HCT116 (cell line): ENCODE measurements around the gene PPP1R27. TPM values are rescaled to one million over a fixed set of nuclear protein-coding genes. Genes with fewer than 3 reads are reported as not detected.

ENCODE experiments used
- ATAC-seq: fragments of 200-7000 bp; cut with Tn5 transposase; 2 replicates; pipeline ENCODE4 v1.9.1; 2020; ENCODE audit warnings: mild to moderate bottlenecking, moderate library complexity
- BruUV-seq: library from RNA; stranded (reverse); fragments of 400-500 nt; replicated peaks from 2 replicates; lab custom pipeline; 2021; lab: Mats Ljungman, UMichigan
- CTCF ChIA-PET: fragments of 300-600 bp; sonication (Branson Sonifier 250); formaldehyde crosslinking; loops from one replicate; lab custom pipeline; 2021; ENCODE audit warnings: antibody characterized with exemption; lab: Charles Lee
- POLR2A ChIA-PET: fragments of 300-600, 350-600 bp; sonication (Branson Sonifier 250); formaldehyde crosslinking; loops from one replicate; lab custom pipeline; 2021; ENCODE audit warnings: antibody characterized with exemption; lab: Charles Lee
- RAD21 ChIA-PET, 2 experiments: fragments of 300-600 bp; sonication (Branson Sonifier 250); formaldehyde crosslinking; loops; one replicate each; lab custom pipeline; 2023; ENCODE audit warnings: low total read pairs in 2 of 2; ENCODE audit not compliant: uncharacterized antibody in 2 of 2, unreplicated experiment in 2 of 2, low non-redundant PET in 1 of 2; lab: Charles Lee
- DNase-seq: peaks from one replicate; pipeline ENCODE4 v3.0.0-alpha.2; 2010; ENCODE audit warnings: low read depth, low spot score
- H2AFZ ChIP-seq: fragments of 200-600 bp; shearing (Covaris generic), sonication (generic); 2 replicates; pipeline ENCODE4 v1.6.1; 2017; ENCODE audit warnings: low read depth, mixed run types, mixed read lengths, antibody characterized with exemption, low read length; ENCODE audit not compliant: poor library complexity, severe bottlenecking
- H3K27ac ChIP-seq: 2 replicates; pipeline ENCODE4 v1.5.1; 2012; ENCODE audit warnings: low read depth, low read length
- H3K27me3 ChIP-seq: fragments of 200-600 bp; sonication (generic); 2 replicates; pipeline ENCODE4 v1.6.1; 2016; ENCODE audit warnings: mixed run types, low read length, mixed read lengths; ENCODE audit not compliant: insufficient read depth
- H3K36me3 ChIP-seq, 2 experiments: fragments of 200-500 bp in 1 of 2; fragments of 200-600 bp in 1 of 2; sonication (Bioruptor generic) in 1 of 2; sonication (generic) in 1 of 2; 2 replicates each; pipeline versions ENCODE4 v1.5.1 to v1.6.1; 2014 to 2016; ENCODE audit warnings: low read length in 2 of 2, inconsistent platforms in 1 of 2, mixed read lengths in 1 of 2, mixed run types in 1 of 2; ENCODE audit not compliant: insufficient read depth in 2 of 2, control insufficient read depth in 1 of 2
- H3K4me1 ChIP-seq, 2 experiments: fragments of 200-600 bp in 1 of 2; sonication (generic) in 1 of 2; 2 replicates each; pipeline versions ENCODE4 v1.5.1 to v1.6.1; 2012 to 2017; ENCODE audit warnings: low read length in 2 of 2, inconsistent platforms in 1 of 2, mild to moderate bottlenecking in 1 of 2, mixed read lengths in 1 of 2, mixed run types in 1 of 2, moderate library complexity in 1 of 2; ENCODE audit not compliant: insufficient read depth in 2 of 2, control insufficient read depth in 1 of 2
- H3K4me2 ChIP-seq: fragments of 200-600 bp; sonication (generic); 2 replicates; pipeline ENCODE4 v1.6.1; 2017; ENCODE audit warnings: mixed run types, low read length, mixed read lengths
- H3K4me3 ChIP-seq, 2 experiments: fragments of 200-600 bp in 1 of 2; sonication (generic) in 1 of 2; replicated peaks in 1 of 2; 2 replicates each; pipeline ENCODE4 v1.5.1; 2011 to 2016; ENCODE audit warnings: low read length in 2 of 2, control low read depth in 1 of 2, low read depth in 1 of 2, mild to moderate bottlenecking in 1 of 2, mixed read lengths in 1 of 2, mixed run types in 1 of 2
- H3K79me2 ChIP-seq: fragments of 200-600 bp; sonication (generic); 2 replicates; pipeline ENCODE4 v1.6.1; 2017; ENCODE audit warnings: mild to moderate bottlenecking, mixed run types, low read length, moderate library complexity, mixed read lengths; ENCODE audit not compliant: insufficient read depth
- H3K9ac ChIP-seq: fragments of 200-600 bp; sonication (generic); 2 replicates; pipeline ENCODE4 v1.6.1; 2016; ENCODE audit warnings: low read length, mixed read lengths
- H3K9me2 ChIP-seq: fragments of 200-600 bp; sonication (generic), shearing (Covaris generic); 2 replicates; pipeline ENCODE4 v1.6.1; 2017; ENCODE audit warnings: mixed run types, mild to moderate bottlenecking, moderate library complexity; ENCODE audit not compliant: insufficient read depth
- H3K9me3 ChIP-seq, 2 experiments: fragments of 200-500 bp in 1 of 2; fragments of 200-600 bp in 1 of 2; sonication (Bioruptor generic) in 1 of 2; sonication (generic) in 1 of 2; 2 replicates each; pipeline ENCODE4 v1.6.1; 2014 to 2017; ENCODE audit warnings: low read length in 2 of 2, mixed read lengths in 2 of 2, inconsistent platforms in 1 of 2, low read depth in 1 of 2, mild to moderate bottlenecking in 1 of 2, mixed run types in 1 of 2, moderate library complexity in 1 of 2; ENCODE audit not compliant: control insufficient read depth in 1 of 2, insufficient read depth in 1 of 2
- H4K20me1 ChIP-seq: fragments of 200-600 bp; sonication (generic), shearing (Covaris generic); 2 replicates; pipeline ENCODE4 v1.6.1; 2017; ENCODE audit warnings: mixed run types, mild to moderate bottlenecking, moderate library complexity; ENCODE audit not compliant: insufficient read depth
- CEBPB ChIP-seq: IDR thresholded peaks from 2 replicates; pipeline ENCODE4 v1.6.1; 2012; ENCODE audit warnings: low read depth
- EGR1 ChIP-seq: IDR thresholded peaks from 2 replicates; pipeline ENCODE4 v1.6.1; 2012; ENCODE audit warnings: low read depth
- ELF1 ChIP-seq: IDR thresholded peaks from 2 replicates; pipeline ENCODE4 v1.6.1; 2012; ENCODE audit warnings: low read depth, borderline replicate concordance
- EZH2 ChIP-seq: fragments of 200-600 bp; sonication (generic); IDR thresholded peaks from 2 replicates; pipeline ENCODE4 v1.6.1; 2017; ENCODE audit warnings: antibody characterized with exemption, mixed run types
- EZH2phosphoT487 ChIP-seq: fragments of 200-600 bp; IDR thresholded peaks from 2 replicates; pipeline ENCODE4 v1.6.1; 2018; ENCODE audit warnings: antibody characterized with exemption, borderline replicate concordance
- FOSL1 ChIP-seq: IDR thresholded peaks from 2 replicates; pipeline ENCODE4 v1.6.1; 2012; ENCODE audit warnings: low read depth
- JUND ChIP-seq: IDR thresholded peaks from 2 replicates; pipeline ENCODE4 v1.6.1; 2012
- POLR2A ChIP-seq: IDR thresholded peaks from 2 replicates; pipeline ENCODE4 v1.7.0; 2011; ENCODE audit warnings: borderline replicate concordance; ENCODE audit not compliant: insufficient read depth, insufficient read length; ENCODE audit errors: extremely low read depth
- POLR2AphosphoS5 ChIP-seq: IDR thresholded peaks from 2 replicates; pipeline ENCODE4 v1.6.1; 2011; ENCODE audit warnings: mild to moderate bottlenecking, low read depth, low read length, moderate library complexity
- RAD21 ChIP-seq: IDR thresholded peaks from 2 replicates; pipeline ENCODE4 v1.6.1; 2012; ENCODE audit warnings: low read depth, mild to moderate bottlenecking
- SIN3A ChIP-seq: IDR thresholded peaks from 2 replicates; pipeline ENCODE4 v1.6.1; 2012; ENCODE audit warnings: low read depth
- SP1 ChIP-seq: IDR thresholded peaks from 2 replicates; pipeline ENCODE4 v1.6.1; 2012; ENCODE audit warnings: low read depth
- SRF ChIP-seq: IDR thresholded peaks from 2 replicates; pipeline ENCODE4 v1.6.1; 2012; ENCODE audit warnings: low read depth
- YY1 ChIP-seq: IDR thresholded peaks from 2 replicates; pipeline ENCODE4 v1.6.1; 2011; ENCODE audit warnings: low read length, low read depth, moderate library complexity, mild to moderate bottlenecking; ENCODE audit not compliant: insufficient replicate concordance; ENCODE audit errors: extremely low read depth
- intact Hi-C: fragments of 100-400 bp; cut with micrococcal nuclease; formaldehyde crosslinking; loops from 2 replicates; pipeline ENCODE4 v1.10.0; 2022
- total RNA-seq: library from RNA; stranded (reverse); gene quantifications from one replicate; pipeline ENCODE4 v1.2.1, GENCODE V29; 2021; ENCODE audit not compliant: unreplicated experiment
- TF ChIP-seq, protein P1 (sequence below): IDR thresholded peaks from 2 replicates; pipeline ENCODE4 v1.6.1; 2012; ENCODE audit warnings: low read depth
- TF ChIP-seq, protein P2 (sequence below): IDR thresholded peaks from 2 replicates; pipeline ENCODE4 v1.6.1; 2012
- TF ChIP-seq, protein P3 (sequence below), 3 experiments: fragments of 200-600 bp in 1 of 3; sonication (generic) in 1 of 3; IDR thresholded peaks in 2 of 3; conservative IDR thresholded peaks in 1 of 3; 2 replicates each; pipeline ENCODE4 v1.5.1; 2012 to 2017; ENCODE audit warnings: low read depth in 2 of 3, low read length in 2 of 3, antibody characterized with exemption in 1 of 3, borderline replicate concordance in 1 of 3, control low read depth in 1 of 3, mild to moderate bottlenecking in 1 of 3, mixed read lengths in 1 of 3, mixed run types in 1 of 3, moderate library complexity in 1 of 3; ENCODE audit not compliant: insufficient read depth in 1 of 3

PPP1R27 gene
- total RNA-seq, 1 experiment from 2014 or later = not detected

DNA sequence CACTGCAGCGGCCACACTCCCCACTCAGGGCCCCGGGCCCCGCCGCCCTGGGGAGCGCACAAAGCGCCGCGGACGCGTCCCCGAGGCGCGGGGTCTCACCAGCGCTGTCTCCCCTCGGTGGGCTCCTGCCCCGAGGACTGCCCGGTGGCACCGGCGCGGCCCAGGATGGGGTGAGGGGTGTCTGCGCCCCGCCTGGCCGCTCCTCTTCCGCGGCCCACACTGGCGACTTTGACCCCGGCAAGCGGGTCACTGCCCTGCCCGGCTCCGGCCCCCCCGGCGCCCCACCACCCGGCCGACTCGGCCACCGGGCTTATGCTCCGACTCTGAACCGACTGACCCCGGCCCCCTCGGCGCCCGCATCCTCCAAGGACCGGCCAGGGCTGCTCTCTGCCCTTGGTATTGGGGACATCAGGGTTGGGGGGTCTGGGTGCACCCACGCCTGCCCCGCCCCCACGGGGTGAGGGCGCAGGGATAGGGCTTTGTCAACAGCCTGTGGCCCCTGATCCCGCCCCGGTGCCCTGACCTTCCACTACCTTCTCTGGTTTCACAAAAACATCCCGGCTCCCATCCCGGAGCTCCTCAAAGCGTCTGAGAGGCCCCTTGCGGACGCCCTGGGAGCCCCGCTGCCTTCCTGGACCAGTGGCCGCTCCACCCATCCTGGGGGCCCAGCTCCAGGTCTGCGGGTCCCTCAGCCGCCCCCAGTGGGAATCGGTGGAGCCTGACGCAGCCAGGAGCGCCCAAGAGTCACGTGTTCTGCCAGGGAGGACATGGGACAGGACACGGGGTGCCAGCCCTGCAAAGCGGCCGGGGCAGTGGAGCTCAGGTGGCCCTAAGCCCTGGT, 30.1 kb downstream of the PPP1R27 start (continued):
- no peak for TF ChIP-seq POLR2AphosphoS5
- TF ChIP-seq, protein P1, sequence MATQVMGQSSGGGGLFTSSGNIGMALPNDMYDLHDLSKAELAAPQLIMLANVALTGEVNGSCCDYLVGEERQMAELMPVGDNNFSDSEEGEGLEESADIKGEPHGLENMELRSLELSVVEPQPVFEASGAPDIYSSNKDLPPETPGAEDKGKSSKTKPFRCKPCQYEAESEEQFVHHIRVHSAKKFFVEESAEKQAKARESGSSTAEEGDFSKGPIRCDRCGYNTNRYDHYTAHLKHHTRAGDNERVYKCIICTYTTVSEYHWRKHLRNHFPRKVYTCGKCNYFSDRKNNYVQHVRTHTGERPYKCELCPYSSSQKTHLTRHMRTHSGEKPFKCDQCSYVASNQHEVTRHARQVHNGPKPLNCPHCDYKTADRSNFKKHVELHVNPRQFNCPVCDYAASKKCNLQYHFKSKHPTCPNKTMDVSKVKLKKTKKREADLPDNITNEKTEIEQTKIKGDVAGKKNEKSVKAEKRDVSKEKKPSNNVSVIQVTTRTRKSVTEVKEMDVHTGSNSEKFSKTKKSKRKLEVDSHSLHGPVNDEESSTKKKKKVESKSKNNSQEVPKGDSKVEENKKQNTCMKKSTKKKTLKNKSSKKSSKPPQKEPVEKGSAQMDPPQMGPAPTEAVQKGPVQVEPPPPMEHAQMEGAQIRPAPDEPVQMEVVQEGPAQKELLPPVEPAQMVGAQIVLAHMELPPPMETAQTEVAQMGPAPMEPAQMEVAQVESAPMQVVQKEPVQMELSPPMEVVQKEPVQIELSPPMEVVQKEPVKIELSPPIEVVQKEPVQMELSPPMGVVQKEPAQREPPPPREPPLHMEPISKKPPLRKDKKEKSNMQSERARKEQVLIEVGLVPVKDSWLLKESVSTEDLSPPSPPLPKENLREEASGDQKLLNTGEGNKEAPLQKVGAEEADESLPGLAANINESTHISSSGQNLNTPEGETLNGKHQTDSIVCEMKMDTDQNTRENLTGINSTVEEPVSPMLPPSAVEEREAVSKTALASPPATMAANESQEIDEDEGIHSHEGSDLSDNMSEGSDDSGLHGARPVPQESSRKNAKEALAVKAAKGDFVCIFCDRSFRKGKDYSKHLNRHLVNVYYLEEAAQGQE = no peak
- TF ChIP-seq, protein P2, sequence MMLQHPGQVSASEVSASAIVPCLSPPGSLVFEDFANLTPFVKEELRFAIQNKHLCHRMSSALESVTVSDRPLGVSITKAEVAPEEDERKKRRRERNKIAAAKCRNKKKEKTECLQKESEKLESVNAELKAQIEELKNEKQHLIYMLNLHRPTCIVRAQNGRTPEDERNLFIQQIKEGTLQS = no peak
- TF ChIP-seq SRF = no peak
- TF ChIP-seq POLR2A = no peak
- TF ChIP-seq, all 23 proteins: peak for 0

DNA sequence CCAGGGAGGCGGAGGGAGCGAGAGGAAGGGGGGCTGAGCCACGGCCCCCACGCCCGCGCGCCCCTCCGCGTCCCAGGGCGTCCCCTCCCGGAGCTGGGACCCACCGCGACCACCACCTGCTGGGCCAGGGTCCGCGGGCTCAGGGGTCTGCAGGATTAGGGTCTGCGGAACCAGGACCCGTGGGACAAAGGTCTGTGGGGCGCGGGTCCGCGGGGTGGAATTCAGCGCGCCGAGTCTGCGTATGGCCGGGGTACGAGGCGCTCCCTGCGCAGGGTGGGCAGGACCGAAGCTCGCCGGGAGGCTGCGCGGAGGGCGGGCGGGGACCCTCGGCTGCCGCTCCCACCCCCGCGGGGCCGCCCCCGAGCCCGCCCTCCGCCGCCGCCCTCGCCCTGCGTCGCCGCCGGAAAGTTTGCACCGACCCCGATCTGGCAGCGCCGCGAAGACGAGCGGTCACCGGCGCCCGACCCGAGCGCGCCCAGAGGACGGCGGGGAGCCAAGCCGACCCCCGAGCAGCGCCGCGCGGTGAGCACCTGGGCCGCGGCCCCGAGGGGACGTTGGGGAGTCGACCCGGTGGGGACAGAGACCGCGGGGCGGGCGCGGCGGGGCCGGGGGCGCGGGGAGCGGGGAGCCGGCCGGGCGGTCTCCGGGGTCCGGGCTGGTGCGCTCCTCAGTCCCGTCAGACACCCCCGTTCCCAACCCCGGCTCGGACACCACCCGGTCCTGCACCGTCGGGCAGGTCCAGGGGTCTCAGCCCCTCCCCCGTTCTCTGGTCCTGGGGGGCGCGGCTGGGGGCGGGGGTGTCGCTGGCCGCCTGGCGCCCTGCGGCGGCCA, 30.9 kb downstream of the PPP1R27 start, which contains the start of gene GCGR:
Gene GCGR, plus strand, starts transcription at position 423 of the 831 bp plus-strand sequence. CDS start 4,869 bp downstream, outside the sequence.
- Histone ChIP-seq H4K20me1 (no peaks in the 10 kb centered on the region), H3K9me2 (no peaks in the 10 kb centered on the region), H3K9me3 (no peaks in the 10 kb centered on the region), H3K27ac (no peak within 1 kb of the TSS; the same call in 1 of the 2 replicates), H2AFZ (peak within 1 kb of the TSS; percentile 52), H3K4me3 (no peak within 1 kb of the TSS), H3K36me3 (no peaks in the 10 kb centered on the region), H3K4me2 (peak within 1 kb of the TSS; percentile 39), H3K27me3 (peaks cover 13% of the 10 kb centered on the region; the same call in 1 of the 2 replicates), H3K4me1 (peaks cover 0 to 6% of the 10 kb centered on the region in 2 experiments; a peak in 2 of 4 replicates), H3K9ac (no peak within 1 kb of the TSS), H3K79me2 (no peaks in the 10 kb centered on the region)
- BruUV-seq = no TSS peak
- DNase-seq = no peak
- ChIA-PET RAD21 (no interaction called here), CTCF (no interaction called here), POLR2A (no interaction called here)
- no peak for ATAC-seq
- intact Hi-C loops = no loop called here
- TF ChIP-seq ELF1 = no peak
- TF ChIP-seq EGR1 = no peak
- TF ChIP-seq POLR2A = no peak
- TF ChIP-seq YY1 = no peak
- TF ChIP-seq JUND = no peak
- TF ChIP-seq POLR2AphosphoS5 = no peak
- TF ChIP-seq SIN3A = no peak
- TF ChIP-seq SP1 = no peak
- TF ChIP-seq FOSL1 = no peak
- no peak for TF ChIP-seq EZH2phosphoT487
- TF ChIP-seq EZH2 = no peak
- TF ChIP-seq RAD21 = no peak
- TF ChIP-seq SRF = no peak
- TF ChIP-seq, protein P3, sequence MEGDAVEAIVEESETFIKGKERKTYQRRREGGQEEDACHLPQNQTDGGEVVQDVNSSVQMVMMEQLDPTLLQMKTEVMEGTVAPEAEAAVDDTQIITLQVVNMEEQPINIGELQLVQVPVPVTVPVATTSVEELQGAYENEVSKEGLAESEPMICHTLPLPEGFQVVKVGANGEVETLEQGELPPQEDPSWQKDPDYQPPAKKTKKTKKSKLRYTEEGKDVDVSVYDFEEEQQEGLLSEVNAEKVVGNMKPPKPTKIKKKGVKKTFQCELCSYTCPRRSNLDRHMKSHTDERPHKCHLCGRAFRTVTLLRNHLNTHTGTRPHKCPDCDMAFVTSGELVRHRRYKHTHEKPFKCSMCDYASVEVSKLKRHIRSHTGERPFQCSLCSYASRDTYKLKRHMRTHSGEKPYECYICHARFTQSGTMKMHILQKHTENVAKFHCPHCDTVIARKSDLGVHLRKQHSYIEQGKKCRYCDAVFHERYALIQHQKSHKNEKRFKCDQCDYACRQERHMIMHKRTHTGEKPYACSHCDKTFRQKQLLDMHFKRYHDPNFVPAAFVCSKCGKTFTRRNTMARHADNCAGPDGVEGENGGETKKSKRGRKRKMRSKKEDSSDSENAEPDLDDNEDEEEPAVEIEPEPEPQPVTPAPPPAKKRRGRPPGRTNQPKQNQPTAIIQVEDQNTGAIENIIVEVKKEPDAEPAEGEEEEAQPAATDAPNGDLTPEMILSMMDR (IDR thresholded peaks at IDR 0.05 in 2 of 3, conservative IDR thresholded peaks at IDR 0.05 in 1 of 3; ENCODE audit: borderline replicate concordance in 1 of 3, insufficient read depth in 1 of 3, low read depth in 2 of 3, low read length in 2 of 3) = no peak
- TF ChIP-seq CEBPB = no peak
